ENCODE results near the gene C3orf85. TPM values are rescaled to one million over a fixed set of nuclear protein-coding genes. Genes with fewer than 3 reads are reported as not detected.

Gene C3orf85
- polyA plus RNA-seq, 1 donor (not counting 4 experiments of a cell fraction or from before 2014, with no cell fraction given) = not detected

GRCh38 chr3:109114746-109115145 is 21.8 kb upstream of the C3orf85 start:
- no peaks in the 10 kb centered on the region for H3K36me3 ChIP-seq (ENCODE audit: control insufficient read depth in 2 of 2, extremely low read depth in 1 of 2, insufficient read depth in 2 of 2, low read length in 2 of 2)
- TF ChIP-seq CTCF (optimal IDR thresholded peaks at IDR 0.05 in 1 of 3, IDR thresholded peaks at IDR 0.05 in 1 of 3, conservative IDR thresholded peaks at IDR 0.05 in 1 of 3; ENCODE audit: extremely low read depth in 1 of 3, insufficient read depth in 2 of 3, low read length in 3 of 3) (no peak), EZH2 (IDR thresholded peaks at IDR 0.05; ENCODE audit: low read length) (no peak)
- H3K9ac ChIP-seq (ENCODE audit: control insufficient read depth, extremely low read depth, insufficient read depth, low read length) = no peak overlapping the region
- no peaks in the 10 kb centered on the region for H3K27me3 ChIP-seq (ENCODE audit: control insufficient read depth, extremely low read depth, insufficient read depth, low read length)
- H3K79me2 ChIP-seq (ENCODE audit: control insufficient read depth, insufficient read depth, low read length) = no peaks in the 10 kb centered on the region
- H4K20me1 ChIP-seq (ENCODE audit: control insufficient read depth, extremely low read depth, insufficient read depth, low read length) = no peaks in the 10 kb centered on the region
- no peaks in the 10 kb centered on the region for H3K9me3 ChIP-seq (ENCODE audit: control insufficient read depth, low read depth, low read length)
- H3K9me1 ChIP-seq (ENCODE audit: control insufficient read depth, extremely low read depth, insufficient read depth, low read length) = no peaks in the 10 kb centered on the region
- H3K27ac ChIP-seq (ENCODE audit: control insufficient read depth, insufficient read depth, low read length) = no peak overlapping the region
- no peak overlapping the region for H2AFZ ChIP-seq (ENCODE audit: control insufficient read depth, low read length)
- no peaks in the 10 kb centered on the region for H3K4me1 ChIP-seq (ENCODE audit: control insufficient read depth, extremely low read depth, insufficient read depth, low read length)
- H3K4me3 ChIP-seq (ENCODE audit: control insufficient read depth in 2 of 3, extremely low read depth in 1 of 3, insufficient read depth in 2 of 3, low read depth in 1 of 3, low read length in 3 of 3) = no peak overlapping the region
- H3K4me2 ChIP-seq (ENCODE audit: control insufficient read depth, extremely low read depth, insufficient read depth, low read depth, low read length) = no peak overlapping the region
- DNase-seq (ENCODE audit: low read depth, low spot score) (no peak), FAIRE-seq (no peak)
- dilution Hi-C loops (cut with MboI; ENCODE audit: extremely low pct_ligation_motif_present, low sequenced_read_pairs) = no loop called here

GRCh38 chr3:109115451-109115850 is 21.1 kb upstream of the C3orf85 start:
- DNase-seq (ENCODE audit: low read depth, low spot score) = no peak
- dilution Hi-C loops (cut with MboI; ENCODE audit: extremely low pct_ligation_motif_present, low sequenced_read_pairs) = no loop called here
- no peak overlapping the region for H3K27ac ChIP-seq (ENCODE audit: control insufficient read depth, insufficient read depth, low read length)
- H3K79me2 ChIP-seq (ENCODE audit: control insufficient read depth, insufficient read depth, low read length) = no peaks in the 10 kb centered on the region
- no peaks in the 10 kb centered on the region for H3K36me3 ChIP-seq (ENCODE audit: control insufficient read depth in 2 of 2, extremely low read depth in 1 of 2, insufficient read depth in 2 of 2, low read length in 2 of 2)
- H2AFZ ChIP-seq (ENCODE audit: control insufficient read depth, low read length) = no peak overlapping the region
- H3K9me1 ChIP-seq (ENCODE audit: control insufficient read depth, extremely low read depth, insufficient read depth, low read length) = no peaks in the 10 kb centered on the region
- TF ChIP-seq EZH2 (IDR thresholded peaks at IDR 0.05; ENCODE audit: low read length) = no peak
- no peak for TF ChIP-seq CTCF (optimal IDR thresholded peaks at IDR 0.05 in 1 of 3, IDR thresholded peaks at IDR 0.05 in 1 of 3, conservative IDR thresholded peaks at IDR 0.05 in 1 of 3; ENCODE audit: extremely low read depth in 1 of 3, insufficient read depth in 2 of 3, low read length in 3 of 3)
- FAIRE-seq = no peak
- H3K9ac ChIP-seq (ENCODE audit: control insufficient read depth, extremely low read depth, insufficient read depth, low read length) = no peak overlapping the region
- no peak overlapping the region for H3K4me2 ChIP-seq (ENCODE audit: control insufficient read depth, extremely low read depth, insufficient read depth, low read depth, low read length)
- no peak overlapping the region for H3K4me3 ChIP-seq (ENCODE audit: control insufficient read depth in 2 of 3, extremely low read depth in 1 of 3, insufficient read depth in 2 of 3, low read depth in 1 of 3, low read length in 3 of 3)
- no peaks in the 10 kb centered on the region for H3K4me1 ChIP-seq (ENCODE audit: control insufficient read depth, extremely low read depth, insufficient read depth, low read length)
- no peaks in the 10 kb centered on the region for H3K9me3 ChIP-seq (ENCODE audit: control insufficient read depth, low read depth, low read length)
- no peaks in the 10 kb centered on the region for H4K20me1 ChIP-seq (ENCODE audit: control insufficient read depth, extremely low read depth, insufficient read depth, low read length)
- no peaks in the 10 kb centered on the region for H3K27me3 ChIP-seq (ENCODE audit: control insufficient read depth, extremely low read depth, insufficient read depth, low read length)
